IMR-90 (cell line): ENCODE measurements around the gene TMX3.

Source experiments
- MAZ ChIP-seq: IDR thresholded peaks from 2 replicates; pipeline ENCODE4 v1.6.1; 2012; ENCODE audit warnings: low read depth, mild to moderate bottlenecking, low read length, improper control_type of control experiment, moderate library complexity, borderline replicate concordance
- TF ChIP-seq, protein P1 (sequence below): conservative IDR thresholded peaks from 2 replicates; pipeline ENCODE4 v1.5.1; 2012; ENCODE audit warnings: mild to moderate bottlenecking, low read depth, low read length, improper control_type of control experiment

DNA sequence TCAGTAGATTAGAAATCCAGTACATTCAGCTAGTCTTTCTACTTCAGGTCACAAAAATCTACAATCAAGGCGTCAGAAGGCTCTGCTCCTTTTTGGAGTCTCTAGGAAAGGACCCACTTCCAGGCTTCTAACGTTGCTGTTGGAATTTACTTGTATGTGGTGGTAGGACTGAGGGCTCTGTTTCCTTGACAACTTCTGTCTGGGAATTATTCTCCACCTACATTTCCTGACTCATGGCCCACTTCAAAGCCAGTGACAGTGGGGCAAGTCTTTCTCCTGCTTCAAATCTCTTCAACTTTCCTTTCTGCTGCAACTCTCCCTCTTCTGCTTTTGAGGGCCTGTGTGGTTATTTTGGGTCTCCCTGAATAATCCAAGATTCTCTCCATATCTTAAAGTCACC is 10.4 kb upstream of the TMX3 start:
- TF ChIP-seq, protein P1, sequence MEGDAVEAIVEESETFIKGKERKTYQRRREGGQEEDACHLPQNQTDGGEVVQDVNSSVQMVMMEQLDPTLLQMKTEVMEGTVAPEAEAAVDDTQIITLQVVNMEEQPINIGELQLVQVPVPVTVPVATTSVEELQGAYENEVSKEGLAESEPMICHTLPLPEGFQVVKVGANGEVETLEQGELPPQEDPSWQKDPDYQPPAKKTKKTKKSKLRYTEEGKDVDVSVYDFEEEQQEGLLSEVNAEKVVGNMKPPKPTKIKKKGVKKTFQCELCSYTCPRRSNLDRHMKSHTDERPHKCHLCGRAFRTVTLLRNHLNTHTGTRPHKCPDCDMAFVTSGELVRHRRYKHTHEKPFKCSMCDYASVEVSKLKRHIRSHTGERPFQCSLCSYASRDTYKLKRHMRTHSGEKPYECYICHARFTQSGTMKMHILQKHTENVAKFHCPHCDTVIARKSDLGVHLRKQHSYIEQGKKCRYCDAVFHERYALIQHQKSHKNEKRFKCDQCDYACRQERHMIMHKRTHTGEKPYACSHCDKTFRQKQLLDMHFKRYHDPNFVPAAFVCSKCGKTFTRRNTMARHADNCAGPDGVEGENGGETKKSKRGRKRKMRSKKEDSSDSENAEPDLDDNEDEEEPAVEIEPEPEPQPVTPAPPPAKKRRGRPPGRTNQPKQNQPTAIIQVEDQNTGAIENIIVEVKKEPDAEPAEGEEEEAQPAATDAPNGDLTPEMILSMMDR = no peak
- no peak for TF ChIP-seq MAZ
